Activated CD8-positive, alpha-beta memory T cell treated with anti-CD3 and anti-CD28 coated beads, Interleukin-2, amount 10 ng/mL, durations not matched to agents 7 days and 5 days (primary cell): ENCODE data around the gene DAPK2. TPM values are rescaled to one million over a fixed set of nuclear protein-coding genes. Genes with fewer than 3 reads are reported as not detected.

Experiments
- ATAC-seq: fragments of 150-1000 bp; cut with Tn5 transposase; one replicate; pipeline ENCODE4 v1.10.0; 2021; ENCODE audit warnings: moderate library complexity
- CTCF ChIA-PET: fragments of 350-600 bp; sonication (Branson Sonifier 250); formaldehyde crosslinking; loops from one replicate; lab custom pipeline; 2021; ENCODE audit warnings: antibody characterized with exemption; lab: Charles Lee
- DNase-seq: peaks from one replicate; pipeline ENCODE4 v3.0.0-alpha.2; 2020
- H3K27ac Mint-ChIP-seq: one replicate; pipeline ENCODE4 v1.8.0; 2021; ENCODE audit warnings: mild to moderate bottlenecking, mixed read lengths
- H3K27me3 Mint-ChIP-seq: one replicate; pipeline ENCODE4 v1.8.0; 2021; ENCODE audit warnings: mixed read lengths
- H3K36me3 Mint-ChIP-seq: one replicate; pipeline ENCODE4 v1.8.0; 2021; ENCODE audit warnings: mild to moderate bottlenecking, mixed read lengths
- H3K4me1 Mint-ChIP-seq: one replicate; pipeline ENCODE4 v1.8.0; 2021; ENCODE audit warnings: mixed read lengths
- H3K4me3 Mint-ChIP-seq: one replicate; pipeline ENCODE4 v1.8.0; 2021; ENCODE audit warnings: mild to moderate bottlenecking, moderate library complexity, mixed read lengths
- H3K9me3 Mint-ChIP-seq: one replicate; pipeline ENCODE4 v1.8.0; 2022; ENCODE audit warnings: low read depth, mixed read lengths
- total RNA-seq, 2 experiments: library from RNA; stranded (reverse); gene quantifications; one replicate each; pipeline ENCODE4 v1.2.3, GENCODE V29; 2021

Gene DAPK2
- total RNA-seq, 2 experiments from 2014 or later = 14.1 to 15.0 TPM

- peaks cover 1% of the 10 kb centered on the region for H3K36me3 Mint-ChIP-seq
- ATAC-seq = peak; percentile 81
- DNase-seq = peak; percentile 97
- H3K4me3 Mint-ChIP-seq = peak overlapping the region; percentile 36
- H3K4me1 Mint-ChIP-seq = peaks cover 75% of the 10 kb centered on the region
- peak overlapping the region; percentile 87 for H3K27ac Mint-ChIP-seq
- H3K9me3 Mint-ChIP-seq = no peaks in the 10 kb centered on the region
- CTCF ChIA-PET = interaction anchor here (0.5 to 6.1 kb wide), 21 partner anchors 12 to 426 kb away, joined by 3 to 53 read pairs (median 7); partner anchors contain the start of genes DAPK2 and HERC1
- H3K27me3 Mint-ChIP-seq = no peaks in the 10 kb centered on the region
Measured at GRCh38 chr15:63892794-63893441, 153.4 kb downstream of the DAPK2 start.

- Mint-ChIP-seq H3K36me3 (no peaks in the 10 kb centered on the region), H3K27me3 (no peaks in the 10 kb centered on the region), H3K9me3 (no peaks in the 10 kb centered on the region), H3K27ac (peak overlapping the region; percentile 87), H3K4me3 (no peak overlapping the region), H3K4me1 (peaks cover 66% of the 10 kb centered on the region)
- CTCF ChIA-PET = interaction anchor here (0.6 to 6.1 kb wide), 32 partner anchors 8 to 291 kb away, joined by 3 to 53 read pairs (median 4); partner anchors contain the start of genes DAPK2 and HERC1
- DNase-seq (peak; percentile 64), ATAC-seq (no peak)
Measured at GRCh38 chr15:63891768-63892133, 154.5 kb downstream of the DAPK2 start.

DNA sequence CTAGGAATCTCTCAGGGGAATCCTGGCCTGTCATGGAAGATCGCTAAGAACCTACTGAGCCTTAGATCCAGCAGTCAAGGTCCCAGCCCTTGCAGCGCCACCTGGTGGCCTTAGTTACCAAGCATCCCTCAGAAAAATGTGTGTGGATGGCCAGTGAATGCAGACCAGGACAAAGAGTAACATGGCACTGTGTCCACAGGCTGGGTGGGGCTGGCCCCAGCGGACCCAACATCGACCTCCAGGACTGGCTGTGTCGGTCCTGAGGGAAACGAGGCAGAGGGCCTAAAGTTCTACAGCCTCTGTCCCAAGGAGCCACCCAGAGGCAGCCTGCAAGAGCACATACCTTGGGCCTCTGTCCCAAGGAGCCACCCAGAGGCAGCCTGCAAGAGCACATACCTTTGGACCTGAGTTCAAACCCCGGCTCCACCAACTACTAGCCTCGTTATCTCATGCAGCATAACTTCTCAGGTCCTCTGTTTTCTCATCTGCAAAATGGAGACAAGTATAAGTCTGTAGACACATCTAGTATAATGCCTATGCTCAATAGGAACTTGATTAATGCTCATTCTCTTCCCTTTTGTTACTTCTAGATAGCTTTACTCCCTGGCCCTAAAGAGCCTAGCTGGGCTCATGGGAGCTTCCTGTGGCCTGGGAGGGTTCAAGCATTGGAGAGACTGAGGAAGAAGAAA is 155.1 kb downstream of the DAPK2 start:
- ATAC-seq (peak; percentile 29), DNase-seq (peak; percentile 83)
- H3K4me3 Mint-ChIP-seq = no peak overlapping the region
- no peaks in the 10 kb centered on the region for H3K36me3 Mint-ChIP-seq
- peak overlapping the region; percentile 87 for H3K27ac Mint-ChIP-seq
- H3K4me1 Mint-ChIP-seq = peaks cover 61% of the 10 kb centered on the region
- H3K9me3 Mint-ChIP-seq = no peaks in the 10 kb centered on the region
- CTCF ChIA-PET = interaction anchor here (0.6 to 6.1 kb wide), 35 partner anchors 8 to 291 kb away, joined by 3 to 53 read pairs (median 5); partner anchors contain the start of genes DAPK2 and HERC1
- no peaks in the 10 kb centered on the region for H3K27me3 Mint-ChIP-seq

GRCh38 chr15:63890617-63891016 is 155.7 kb downstream of the DAPK2 start:
- H3K9me3 Mint-ChIP-seq = no peaks in the 10 kb centered on the region
- no peak overlapping the region for H3K27ac Mint-ChIP-seq
- no peaks in the 10 kb centered on the region for H3K36me3 Mint-ChIP-seq
- no peak overlapping the region for H3K4me3 Mint-ChIP-seq
- CTCF ChIA-PET = interaction anchor here (0.7 to 5.5 kb wide), 12 partner anchors 9 to 280 kb away, joined by 3 to 31 read pairs (median 6); partner anchors contain the start of gene DAPK2
- peaks cover 55% of the 10 kb centered on the region for H3K4me1 Mint-ChIP-seq
- no peaks in the 10 kb centered on the region for H3K27me3 Mint-ChIP-seq
- ATAC-seq (no peak), DNase-seq (no peak)

DNA sequence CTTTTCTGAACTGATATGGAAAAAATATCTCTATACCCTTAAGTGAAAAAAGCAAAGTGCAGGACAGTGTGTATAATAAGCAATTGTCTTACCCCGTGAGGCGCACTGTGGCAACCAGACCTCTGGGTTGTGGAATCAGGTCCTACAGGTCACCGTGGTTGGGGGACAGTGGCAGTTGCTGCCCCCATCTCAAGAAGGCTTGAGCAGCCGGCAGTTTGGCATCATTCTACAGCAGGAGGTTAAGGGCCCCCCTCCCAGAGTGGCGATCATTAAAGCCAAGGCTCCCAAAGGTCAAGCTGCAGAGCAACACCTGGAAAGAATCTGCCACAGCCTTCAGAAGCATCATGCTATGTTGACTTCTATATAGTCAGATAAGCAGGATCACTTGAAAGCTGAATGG is 156.5 kb downstream of the DAPK2 start:
- Mint-ChIP-seq H3K27ac (no peak overlapping the region), H3K4me1 (peaks cover 47% of the 10 kb centered on the region), H3K9me3 (no peaks in the 10 kb centered on the region), H3K27me3 (no peaks in the 10 kb centered on the region), H3K36me3 (no peaks in the 10 kb centered on the region), H3K4me3 (no peak overlapping the region)
- CTCF ChIA-PET = interaction anchor here (0.8 to 5.5 kb wide), 13 partner anchors 10 to 279 kb away, joined by 3 to 31 read pairs (median 6); partner anchors contain the start of gene DAPK2
- DNase-seq (no peak), ATAC-seq (no peak)

- DNase-seq (no peak), ATAC-seq (no peak)
- H3K9me3 Mint-ChIP-seq = no peaks in the 10 kb centered on the region
- H3K27ac Mint-ChIP-seq = no peak overlapping the region
- H3K4me3 Mint-ChIP-seq = no peak overlapping the region
- CTCF ChIA-PET = interaction anchor here (0.9 to 5.5 kb wide), 4 partner anchors 53 to 278 kb away, joined by 3 to 31 read pairs (median 8); partner anchors contain the start of gene DAPK2
- no peaks in the 10 kb centered on the region for H3K36me3 Mint-ChIP-seq
- H3K4me1 Mint-ChIP-seq = peaks cover 38% of the 10 kb centered on the region
- H3K27me3 Mint-ChIP-seq = no peaks in the 10 kb centered on the region
Measured at GRCh38 chr15:63888823-63889222, 157.5 kb downstream of the DAPK2 start.

DNA sequence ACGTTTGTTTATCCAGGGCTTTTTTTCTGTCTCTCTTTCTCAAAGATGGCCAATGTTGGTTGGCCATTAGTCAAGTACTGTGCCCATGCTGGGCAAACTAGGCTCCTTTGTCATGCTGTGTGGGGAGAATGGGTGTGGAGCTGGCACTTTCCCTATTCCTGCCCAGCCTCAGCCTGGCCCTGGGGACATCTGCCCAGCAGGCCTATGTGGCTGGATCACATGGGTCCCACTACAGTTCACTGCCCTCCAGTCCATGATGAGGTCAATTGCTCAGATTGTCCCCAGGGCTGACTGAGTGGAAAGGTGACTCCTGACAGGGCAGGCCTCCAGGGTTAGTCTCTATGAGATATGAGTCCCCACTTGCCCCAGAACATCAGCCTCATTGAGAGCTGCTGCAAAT is 158.1 kb downstream of the DAPK2 start:
- DNase-seq (no peak), ATAC-seq (no peak)
- Mint-ChIP-seq H3K27ac (no peak overlapping the region), H3K27me3 (no peaks in the 10 kb centered on the region), H3K4me1 (peaks cover 31% of the 10 kb centered on the region), H3K9me3 (no peaks in the 10 kb centered on the region), H3K4me3 (no peak overlapping the region), H3K36me3 (no peaks in the 10 kb centered on the region)
- CTCF ChIA-PET = interaction anchor here (1.1 to 5.5 kb wide), 4 partner anchors 51 to 278 kb away, joined by 3 to 31 read pairs (median 8); partner anchors contain the start of gene DAPK2

- ATAC-seq = no peak
- Mint-ChIP-seq H3K27me3 (no peaks in the 10 kb centered on the region), H3K36me3 (no peaks in the 10 kb centered on the region), H3K9me3 (no peaks in the 10 kb centered on the region), H3K4me1 (peaks cover 26% of the 10 kb centered on the region), H3K27ac (no peak overlapping the region), H3K4me3 (no peak overlapping the region)
- DNase-seq = no peak
- CTCF ChIA-PET = interaction anchor here (1.1 to 5.5 kb wide), 2 partner anchors 51 to 277 kb away, joined by 3 to 31 read pairs; no protein-coding TSS in a partner anchor
Measured at GRCh38 chr15:63887630-63888029, 158.7 kb downstream of the DAPK2 start.

DNA sequence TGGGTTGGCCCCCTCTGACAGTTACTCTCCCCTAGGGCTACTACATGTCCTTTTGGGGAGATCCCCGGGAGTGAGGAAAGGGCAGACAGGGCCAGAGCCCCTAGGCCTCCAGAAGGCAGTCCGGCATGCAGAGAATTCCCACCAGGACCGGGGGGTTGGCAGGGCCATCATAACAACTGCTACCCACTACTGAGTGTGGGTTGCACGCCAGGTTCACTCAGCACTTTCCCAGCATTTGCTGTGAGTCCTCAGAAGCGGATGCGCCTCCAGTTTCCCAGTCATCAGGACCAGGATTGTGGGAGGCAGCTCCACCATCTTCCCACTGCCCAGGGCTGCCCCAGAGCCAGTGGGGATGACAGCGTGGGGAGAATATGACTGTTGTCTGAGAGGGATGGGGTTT is 161.3 kb downstream of the DAPK2 start:
- no peak for ATAC-seq
- DNase-seq = no peak
- Mint-ChIP-seq H3K36me3 (no peaks in the 10 kb centered on the region), H3K27me3 (no peaks in the 10 kb centered on the region), H3K9me3 (no peaks in the 10 kb centered on the region), H3K4me3 (no peak overlapping the region), H3K27ac (no peak overlapping the region), H3K4me1 (peaks cover 8% of the 10 kb centered on the region)
- CTCF ChIA-PET = interaction anchor here (1.3 kb wide), 1 partner anchor 133 kb away, joined by 5 read pairs; no protein-coding TSS in a partner anchor

DNA sequence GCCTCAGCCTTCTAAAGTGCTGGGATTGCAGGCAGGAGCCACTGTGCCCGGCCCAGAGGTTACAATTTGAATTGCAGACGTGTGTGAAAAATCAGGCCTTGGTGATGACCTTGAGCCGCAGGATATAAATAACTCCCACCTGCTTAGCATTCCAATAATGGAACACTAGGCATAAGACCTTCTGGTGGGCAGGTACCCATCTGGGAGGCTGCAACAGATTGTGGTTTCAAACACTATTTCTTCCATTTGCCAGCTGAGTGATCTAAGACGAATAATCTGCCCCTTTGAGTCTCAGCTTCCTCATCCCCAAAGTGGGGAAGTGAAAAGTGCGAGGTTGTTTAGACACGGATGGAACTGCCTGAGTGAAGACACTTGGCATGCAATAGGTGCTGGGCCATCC is 164.9 kb downstream of the DAPK2 start:
- H3K4me1 Mint-ChIP-seq = no peaks in the 10 kb centered on the region
- no peak for ATAC-seq
- no peak overlapping the region for H3K4me3 Mint-ChIP-seq
- no peaks in the 10 kb centered on the region for H3K36me3 Mint-ChIP-seq
- no peak for DNase-seq
- CTCF ChIA-PET = interaction anchor here (0.9 to 1.6 kb wide), 3 partner anchors 10 to 271 kb away, joined by 3 to 5 read pairs (median 5); partner anchors contain the start of gene DAPK2
- no peaks in the 10 kb centered on the region for H3K27me3 Mint-ChIP-seq
- H3K27ac Mint-ChIP-seq = no peak overlapping the region
- no peaks in the 10 kb centered on the region for H3K9me3 Mint-ChIP-seq

DNA sequence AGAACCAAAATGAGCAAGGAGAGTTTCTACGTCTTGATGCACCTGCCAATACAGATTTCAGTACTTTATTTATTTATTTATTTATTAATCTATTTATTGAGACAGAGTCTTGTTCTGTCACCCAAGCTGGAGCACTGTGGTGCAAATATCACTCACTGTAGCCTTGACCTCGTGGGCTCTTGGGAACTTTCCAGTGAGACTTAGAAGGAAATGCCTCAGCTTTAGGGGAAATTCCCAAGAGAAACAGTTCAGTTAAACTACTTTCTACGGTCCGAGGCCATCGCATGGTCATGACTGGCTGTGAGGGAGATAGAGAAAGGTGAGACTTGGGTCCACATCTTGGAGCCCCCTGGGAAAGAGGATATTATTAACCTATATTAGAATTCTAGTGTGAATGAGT is 165.5 kb downstream of the DAPK2 start:
- no peaks in the 10 kb centered on the region for H3K4me1 Mint-ChIP-seq
- no peak overlapping the region for H3K27ac Mint-ChIP-seq
- DNase-seq (no peak), ATAC-seq (no peak)
- CTCF ChIA-PET = interaction anchor here (0.6 to 1.6 kb wide), 5 partner anchors 11 to 271 kb away, joined by 3 to 5 read pairs (median 4); partner anchors contain the start of gene DAPK2
- no peak overlapping the region for H3K4me3 Mint-ChIP-seq
- H3K27me3 Mint-ChIP-seq = no peaks in the 10 kb centered on the region
- H3K36me3 Mint-ChIP-seq = no peaks in the 10 kb centered on the region
- H3K9me3 Mint-ChIP-seq = no peaks in the 10 kb centered on the region

GRCh38 chr15:63879995-63880394 is 166.3 kb downstream of the DAPK2 start:
- Mint-ChIP-seq H3K27me3 (no peaks in the 10 kb centered on the region), H3K4me3 (no peak overlapping the region), H3K27ac (no peak overlapping the region), H3K9me3 (no peaks in the 10 kb centered on the region), H3K36me3 (no peaks in the 10 kb centered on the region), H3K4me1 (no peaks in the 10 kb centered on the region)
- ATAC-seq (no peak), DNase-seq (no peak)
- CTCF ChIA-PET = interaction anchor here (1.3 kb wide), 1 partner anchor 12 kb away, joined by 5 read pairs; no protein-coding TSS in a partner anchor

DNA sequence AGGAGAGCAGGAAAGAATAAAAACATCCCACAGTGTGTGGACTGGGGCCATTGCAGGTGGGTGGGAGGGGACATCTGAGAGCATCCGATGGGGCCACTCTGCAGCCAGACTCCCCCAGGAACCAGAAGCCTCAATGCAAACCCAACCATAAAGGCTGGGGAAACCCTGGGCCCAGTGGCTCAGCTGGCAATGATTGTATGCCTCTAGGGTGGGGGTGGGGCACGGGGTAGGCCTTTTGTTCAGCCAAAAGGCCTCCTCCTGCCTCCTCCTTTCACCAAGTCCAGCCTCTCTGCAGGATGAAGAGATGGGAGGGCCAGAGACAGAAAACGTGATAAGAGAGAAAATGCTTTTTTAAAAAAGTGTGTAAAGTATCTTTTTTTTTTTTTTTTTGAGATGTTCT is 167.1 kb downstream of the DAPK2 start:
- Mint-ChIP-seq H3K4me1 (no peaks in the 10 kb centered on the region), H3K36me3 (no peaks in the 10 kb centered on the region), H3K4me3 (no peak overlapping the region), H3K27ac (no peak overlapping the region), H3K9me3 (no peaks in the 10 kb centered on the region), H3K27me3 (no peaks in the 10 kb centered on the region)
- DNase-seq (no peak), ATAC-seq (no peak)
- CTCF ChIA-PET = no interaction called here
